ENCODE results near the gene PIGM. TPM values are rescaled to one million over a fixed set of nuclear protein-coding genes. Genes with fewer than 3 reads are reported as not detected.
"Not testable (repeated sequence)": the region's sequence is repeated elsewhere in the genome, so short reads cannot be mapped to it uniquely, and the experiment has no call there.

The PIGM gene
- total and polyA plus RNA-seq, 2 experiments from 2014 or later: 6.3 to 10.5 TPM

GRCh38 chr1:160053548-160054365 lies 22.0 kb upstream of the PIGM start:
- TF ChIP-seq EZH2phosphoT487 (IDR thresholded peaks at IDR 0.05; ENCODE audit: low read depth, severe bottlenecking, unreplicated experiment): no peak
- TF ChIP-seq CTCF (IDR thresholded peaks at IDR 0.05; ENCODE audit: poor library complexity): no peak
- TF ChIP-seq EZH2 (IDR thresholded peaks at IDR 0.05; ENCODE audit: borderline replicate concordance): no peak
- no peaks in the 10 kb centered on the region for H3K4me1 ChIP-seq (ENCODE audit: insufficient read depth)
- no peaks in the 10 kb centered on the region for H3K79me2 ChIP-seq
- no peaks in the 10 kb centered on the region for H3K36me3 ChIP-seq (replicated peaks; ENCODE audit: insufficient read depth, low read depth)
- H2AFZ ChIP-seq: no peak overlapping the region
- WGBS (ENCODE audit: low lambda C conversion rate, missing lambda C conversion rate): 62% methylated on average over 7 of the region's 7 CpGs
- H3K9me3 ChIP-seq (ENCODE audit: low read depth): no peaks in the 10 kb centered on the region
- DNase-seq (ENCODE audit: low spot score): no peak
- no peaks in the 10 kb centered on the region for H3K9me2 ChIP-seq (replicated peaks; ENCODE audit: insufficient read depth)
- H3K4me3 ChIP-seq: no peak overlapping the region
- H3K4me2 ChIP-seq: no peak overlapping the region
- peaks cover 35% of the 10 kb centered on the region for H3K27me3 ChIP-seq
- H3K27ac ChIP-seq: no peak overlapping the region
- no peaks in the 10 kb centered on the region for H4K20me1 ChIP-seq (ENCODE audit: insufficient read depth, poor library complexity, severe bottlenecking)

- Histone ChIP-seq H2AFZ (no peak overlapping the region), H3K36me3 (replicated peaks; ENCODE audit: insufficient read depth, low read depth) (no peaks in the 10 kb centered on the region), H3K4me2 (no peak overlapping the region), H3K27me3 (peaks cover 37% of the 10 kb centered on the region), H4K20me1 (ENCODE audit: insufficient read depth, poor library complexity, severe bottlenecking) (no peaks in the 10 kb centered on the region), H3K9me2 (replicated peaks; ENCODE audit: insufficient read depth) (no peaks in the 10 kb centered on the region), H3K4me1 (ENCODE audit: insufficient read depth) (no peaks in the 10 kb centered on the region), H3K27ac (no peak overlapping the region), H3K4me3 (no peak overlapping the region), H3K79me2 (no peaks in the 10 kb centered on the region), H3K9me3 (ENCODE audit: low read depth) (no peaks in the 10 kb centered on the region)
- WGBS (ENCODE audit: low lambda C conversion rate, missing lambda C conversion rate): 60% methylated on average over 6 of the region's 6 CpGs
- DNase-seq (ENCODE audit: low spot score): no peak
- TF ChIP-seq CTCF (IDR thresholded peaks at IDR 0.05; ENCODE audit: poor library complexity): no peak
- no peak for TF ChIP-seq EZH2phosphoT487 (IDR thresholded peaks at IDR 0.05; ENCODE audit: low read depth, severe bottlenecking, unreplicated experiment)
- no peak for TF ChIP-seq EZH2 (IDR thresholded peaks at IDR 0.05; ENCODE audit: borderline replicate concordance)
These were observed 21.1 kb upstream of the PIGM start for GRCh38 chr1:160052936-160053335.

GRCh38 chr1:160050619-160051018 lies 18.8 kb upstream of the PIGM start:
- 94% methylated on average over 1 of the region's 1 CpG for WGBS (ENCODE audit: low lambda C conversion rate, missing lambda C conversion rate)
- TF ChIP-seq CTCF (IDR thresholded peaks at IDR 0.05; ENCODE audit: poor library complexity) (no peak), EZH2 (IDR thresholded peaks at IDR 0.05; ENCODE audit: borderline replicate concordance) (no peak), EZH2phosphoT487 (IDR thresholded peaks at IDR 0.05; ENCODE audit: low read depth, severe bottlenecking, unreplicated experiment) (no peak)
- no peaks in the 10 kb centered on the region for H3K9me3 ChIP-seq (ENCODE audit: low read depth)
- H3K4me3 ChIP-seq: no peak overlapping the region
- no peaks in the 10 kb centered on the region for H3K9me2 ChIP-seq (replicated peaks; ENCODE audit: insufficient read depth)
- H4K20me1 ChIP-seq (ENCODE audit: insufficient read depth, poor library complexity, severe bottlenecking): no peaks in the 10 kb centered on the region
- DNase-seq (ENCODE audit: low spot score): no peak
- H3K4me1 ChIP-seq (ENCODE audit: insufficient read depth): peaks cover 4% of the 10 kb centered on the region
- peaks cover 26% of the 10 kb centered on the region for H3K27me3 ChIP-seq
- H2AFZ ChIP-seq: no peak overlapping the region
- no peak overlapping the region for H3K27ac ChIP-seq
- H3K36me3 ChIP-seq (replicated peaks; ENCODE audit: insufficient read depth, low read depth): no peaks in the 10 kb centered on the region
- H3K4me2 ChIP-seq: no peak overlapping the region
- H3K79me2 ChIP-seq: no peaks in the 10 kb centered on the region

- H3K36me3 ChIP-seq (replicated peaks; ENCODE audit: insufficient read depth, low read depth); H3K4me2 ChIP-seq; H2AFZ ChIP-seq; H3K4me3 ChIP-seq; H3K27ac ChIP-seq; DNase-seq (ENCODE audit: low spot score); H3K79me2 ChIP-seq; H3K4me1 ChIP-seq (ENCODE audit: insufficient read depth); H4K20me1 ChIP-seq (ENCODE audit: insufficient read depth, poor library complexity, severe bottlenecking); H3K9me2 ChIP-seq (replicated peaks; ENCODE audit: insufficient read depth); H3K9me3 ChIP-seq (ENCODE audit: low read depth): not testable (repeated sequence)
- H3K27me3 ChIP-seq: peaks cover 24% of the 10 kb centered on the region
- WGBS (ENCODE audit: low lambda C conversion rate, missing lambda C conversion rate): 71% methylated on average over 2 of the region's 2 CpGs
These were observed 18.4 kb upstream of the PIGM start for GRCh38 chr1:160050182-160050581.

All from hepatocyte (in vitro differentiated cells).